Sigmoid colon (tissue), 7 donors: ENCODE measurements around the gene ABCA13. TPM values are rescaled to one million over a fixed set of nuclear protein-coding genes. Genes with fewer than 3 reads are reported as not detected.

Experiments
- DNase-seq: peaks from one replicate; pipeline ENCODE4 v3.0.0-alpha.2; 2019
- H3K27ac ChIP-seq, 4 donors: fragments of 200-600 bp; sonication (generic); one replicate each; pipeline ENCODE4 v1.5.1; 2016 to 2019; ENCODE audit warnings: mild to moderate bottlenecking in 1 of 4
- H3K27me3 ChIP-seq, 3 donors: fragments of 200-600 bp; sonication (generic); one replicate each; pipeline ENCODE4 v1.5.1; 2019; ENCODE audit warnings: mild to moderate bottlenecking in 1 of 3
- H3K36me3 ChIP-seq, 4 donors: fragments of 200-600 bp; sonication (generic); one replicate each; pipeline ENCODE4 v1.5.1; 2016 to 2019
- H3K4me1 ChIP-seq, 4 donors: fragments of 200-600 bp; sonication (generic); one replicate each; pipeline ENCODE4 v1.5.1; 2017 to 2019
- H3K4me3 ChIP-seq, 4 donors: fragments of 200-600 bp; sonication (generic); one replicate each; pipeline ENCODE4 v1.5.1; 2017 to 2019; ENCODE audit warnings: mild to moderate bottlenecking in 2 of 4, moderate library complexity in 1 of 4
- H3K9me3 ChIP-seq, 4 donors: fragments of 200-600 bp in 3 of 4; sonication (generic) in 3 of 4; one replicate each; pipeline versions ENCODE4 v1.5.1 to v1.6.1; 2013 to 2019
- EP300 ChIP-seq, 4 donors: sonication (generic); formaldehyde crosslinking; IDR thresholded peaks; one replicate each; pipeline ENCODE4 v1.6.1; 2017; ENCODE audit warnings: antibody characterized with exemption in 4 of 4
- POLR2A ChIP-seq, 2 donors: fragments of 450-650 bp; IDR thresholded peaks; one replicate each; pipeline ENCODE4 v1.6.1; 2016; ENCODE audit warnings: antibody characterized with exemption in 2 of 2, mild to moderate bottlenecking in 2 of 2, moderate library complexity in 2 of 2
- POLR2AphosphoS5 ChIP-seq, 4 donors: sonication (generic); formaldehyde crosslinking; IDR thresholded peaks; one replicate each; pipeline ENCODE4 v1.6.1; 2017; ENCODE audit warnings: antibody characterized with exemption in 4 of 4
- WGBS, 2 donors: extraction: QIAGEN DNeasy Blood & Tissue Kit; methylation state at CpG; one replicate each; pipeline ENCODE4 v1.1.7; 2013; 5-methylcytosine and 5-hydroxymethylcytosine counted together
- intact Hi-C: fragments of 100-400 bp; cut with DNase I; formaldehyde crosslinking; loops from one replicate; pipeline ENCODE4 v1.15.1; 2023
- polyA plus RNA-seq, 3 donors: library from polyadenylated mRNA; stranded (reverse); fragments of 200-250 nt; gene quantifications; one replicate each; pipeline ENCODE4 v1.2.3, GENCODE V29; 2013
- total RNA-seq, 4 donors: library from RNA; depleted of rRNA; stranded (reverse); fragments of >200 nt; gene quantifications; one replicate each; pipeline ENCODE4 v1.1.0, GENCODE V29; 2016
- TF ChIP-seq, protein P1 (sequence below), 4 experiments: fragments of 450-650 bp in 3 of 4; fragments of 200-600 bp in 1 of 4; IDR thresholded peaks; one replicate each; pipeline ENCODE4 v1.5.1; 2016 to 2019; ENCODE audit warnings: antibody characterized with exemption in 4 of 4, mild to moderate bottlenecking in 3 of 4, moderate library complexity in 2 of 4
- donor health status: healthy with polysubstance abuse.
- donor health status: Bipolar disorder and iron deficiency.
- donor health status: healthy.

Gene ABCA13
- total and polyA plus RNA-seq, 7 donors: under 0.01 to 0.71 (median 0.14) TPM; not detected in 2

GRCh38 chr7:48292949-48293348 lies 121.7 kb downstream of the ABCA13 start:
- Histone ChIP-seq H3K27ac (no peak overlapping the region), H3K4me3 (no peak overlapping the region), H3K4me1 (no peaks in the 10 kb centered on the region), H3K27me3 (no peaks in the 10 kb centered on the region), H3K36me3 (no peaks in the 10 kb centered on the region), H3K9me3 (no peaks in the 10 kb centered on the region)
- no peak for DNase-seq
- 53 to 54% methylated on average over 4 of the region's 4 CpGs for WGBS, 2 donors
- TF ChIP-seq, protein P1, sequence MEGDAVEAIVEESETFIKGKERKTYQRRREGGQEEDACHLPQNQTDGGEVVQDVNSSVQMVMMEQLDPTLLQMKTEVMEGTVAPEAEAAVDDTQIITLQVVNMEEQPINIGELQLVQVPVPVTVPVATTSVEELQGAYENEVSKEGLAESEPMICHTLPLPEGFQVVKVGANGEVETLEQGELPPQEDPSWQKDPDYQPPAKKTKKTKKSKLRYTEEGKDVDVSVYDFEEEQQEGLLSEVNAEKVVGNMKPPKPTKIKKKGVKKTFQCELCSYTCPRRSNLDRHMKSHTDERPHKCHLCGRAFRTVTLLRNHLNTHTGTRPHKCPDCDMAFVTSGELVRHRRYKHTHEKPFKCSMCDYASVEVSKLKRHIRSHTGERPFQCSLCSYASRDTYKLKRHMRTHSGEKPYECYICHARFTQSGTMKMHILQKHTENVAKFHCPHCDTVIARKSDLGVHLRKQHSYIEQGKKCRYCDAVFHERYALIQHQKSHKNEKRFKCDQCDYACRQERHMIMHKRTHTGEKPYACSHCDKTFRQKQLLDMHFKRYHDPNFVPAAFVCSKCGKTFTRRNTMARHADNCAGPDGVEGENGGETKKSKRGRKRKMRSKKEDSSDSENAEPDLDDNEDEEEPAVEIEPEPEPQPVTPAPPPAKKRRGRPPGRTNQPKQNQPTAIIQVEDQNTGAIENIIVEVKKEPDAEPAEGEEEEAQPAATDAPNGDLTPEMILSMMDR (IDR thresholded peaks at IDR 0.05): no peak
- TF ChIP-seq POLR2AphosphoS5 (IDR thresholded peaks at IDR 0.05) (no peak), POLR2A (IDR thresholded peaks at IDR 0.05) (no peak), EP300 (IDR thresholded peaks at IDR 0.05) (no peak)
- intact Hi-C loops: no loop called here

DNA sequence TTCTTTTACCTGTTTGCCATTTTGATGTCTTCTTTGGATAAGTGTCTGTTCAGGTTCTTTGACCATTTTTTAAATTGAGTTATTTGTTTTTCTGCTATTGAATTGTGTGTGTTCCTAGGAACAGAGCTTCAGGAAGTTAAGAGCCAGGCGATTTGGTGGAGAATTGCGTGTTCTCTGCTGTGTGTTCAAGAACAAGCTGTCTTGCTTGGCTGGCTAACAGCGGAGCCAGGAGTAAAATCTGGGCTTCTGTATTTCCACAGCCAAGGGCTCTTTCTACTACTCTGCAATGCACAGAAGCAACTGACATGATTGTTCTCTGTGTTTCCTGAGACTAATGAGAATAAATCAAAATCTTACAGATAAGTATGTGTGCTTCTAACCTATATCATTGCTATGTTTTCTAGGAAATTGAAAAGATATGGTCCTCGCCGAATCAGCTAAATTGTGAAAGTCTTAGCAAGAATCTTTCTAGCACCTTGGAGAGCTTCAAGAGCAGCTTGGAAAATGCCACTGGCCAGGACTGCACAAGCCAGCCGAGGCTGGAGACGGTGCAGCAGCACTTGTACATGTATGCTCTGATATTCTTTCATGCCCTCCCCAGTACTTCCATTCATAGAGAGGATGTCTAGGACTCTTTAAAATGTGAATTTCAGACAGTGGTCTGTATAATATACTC lies 124.2 kb downstream of the ABCA13 start:
- DNase-seq: no peak
- H3K4me3 ChIP-seq: no peak overlapping the region
- WGBS, 2 donors: 85 to 91% methylated on average over 7 of the region's 7 CpGs
- no peaks in the 10 kb centered on the region for H3K27me3 ChIP-seq
- no peak overlapping the region for H3K27ac ChIP-seq
- intact Hi-C loops: no loop called here
- H3K9me3 ChIP-seq: no peaks in the 10 kb centered on the region
- H3K36me3 ChIP-seq: no peaks in the 10 kb centered on the region
- no peaks in the 10 kb centered on the region for H3K4me1 ChIP-seq
- TF ChIP-seq, protein P1 (IDR thresholded peaks at IDR 0.05): no peak
- no peak for TF ChIP-seq POLR2A (IDR thresholded peaks at IDR 0.05)
- TF ChIP-seq EP300 (IDR thresholded peaks at IDR 0.05): no peak
- no peak for TF ChIP-seq POLR2AphosphoS5 (IDR thresholded peaks at IDR 0.05)

- no peak overlapping the region for H3K27ac ChIP-seq
- H3K4me3 ChIP-seq: no peak overlapping the region
- intact Hi-C loops: no loop called here
- no peaks in the 10 kb centered on the region for H3K27me3 ChIP-seq
- H3K9me3 ChIP-seq: no peaks in the 10 kb centered on the region
- TF ChIP-seq EP300 (IDR thresholded peaks at IDR 0.05) (no peak), POLR2A (IDR thresholded peaks at IDR 0.05) (no peak), POLR2AphosphoS5 (IDR thresholded peaks at IDR 0.05) (no peak)
- TF ChIP-seq, protein P1 (IDR thresholded peaks at IDR 0.05): no peak
- no peak for DNase-seq
- 44% methylated on average over 2 of the region's 2 CpGs for WGBS, 2 donors
- H3K4me1 ChIP-seq: no peaks in the 10 kb centered on the region
- no peaks in the 10 kb centered on the region for H3K36me3 ChIP-seq
These were observed 125.7 kb downstream of the ABCA13 start for GRCh38 chr7:48296966-48297365.

DNA sequence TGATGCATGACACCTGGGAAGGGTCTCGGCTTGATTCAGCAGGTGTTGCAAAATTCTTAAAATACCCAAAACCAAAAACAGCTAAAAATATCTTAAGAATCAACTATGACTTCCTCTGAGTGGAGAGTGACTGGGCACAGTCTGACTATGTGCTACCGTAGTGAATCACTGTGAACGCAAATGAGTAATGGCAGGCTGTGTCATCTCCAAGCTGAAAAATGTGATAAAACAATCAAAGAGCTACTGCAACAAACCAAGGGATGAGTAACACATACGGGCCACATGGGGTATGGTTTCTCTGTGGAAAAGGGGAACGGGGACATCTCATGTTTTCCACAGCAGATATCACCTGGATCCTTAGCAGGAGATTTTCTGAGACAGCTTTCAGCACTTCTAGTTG lies 127.5 kb downstream of the ABCA13 start:
- no peak for TF ChIP-seq POLR2A (IDR thresholded peaks at IDR 0.05)
- TF ChIP-seq EP300 (IDR thresholded peaks at IDR 0.05): no peak
- TF ChIP-seq, protein P1 (IDR thresholded peaks at IDR 0.05): no peak
- no peak for TF ChIP-seq POLR2AphosphoS5 (IDR thresholded peaks at IDR 0.05)
- intact Hi-C loops: no loop called here
- no peak for DNase-seq
- no peaks in the 10 kb centered on the region for H3K27me3 ChIP-seq
- H3K4me3 ChIP-seq: no peak overlapping the region
- no peaks in the 10 kb centered on the region for H3K36me3 ChIP-seq
- no peak overlapping the region for H3K27ac ChIP-seq
- H3K9me3 ChIP-seq: no peaks in the 10 kb centered on the region
- WGBS, 2 donors: 57 to 76% methylated on average over 5 of the region's 5 CpGs
- no peaks in the 10 kb centered on the region for H3K4me1 ChIP-seq
